Activated T-helper 2 cell treated with anti-CD3 and anti-CD28 coated beads, Interferon-gamma antibody, Interleukin-2, Interleukin-4, amounts not matched to agents 10 μg/mL and 5 μg/mL and 100 μg/mL, durations not matched to agents 14 hours and 24 hours and 36 hours (primary cell): Measurements from ENCODE around the gene KRTAP4-1. TPM values are rescaled to one million over a fixed set of nuclear protein-coding genes. Genes with fewer than 3 reads are reported as not detected.

Experiments
- total RNA-seq: library from RNA; stranded (reverse); gene quantifications from 2 replicates; pipeline ENCODE4 v1.2.3, GENCODE V29; 2022

KRTAP4-1 gene
- total RNA-seq, 1 donor from 2014 or later = not detected

Other genes with a start within 250 kb of the KRTAP4-1 start
- gene KRT23, start 247.3 kb downstream of the KRTAP4-1 start, total RNA-seq = not detected in 2 replicates
- not detected in 2 replicates for gene KRT39, start 218.0 kb downstream of the KRTAP4-1 start, total RNA-seq
- not detected in 2 replicates for gene KRT40, start 200.6 kb downstream of the KRTAP4-1 start, total RNA-seq
- not detected in 2 replicates for gene KRTAP3-3, start 190.7 kb downstream of the KRTAP4-1 start, total RNA-seq
- gene KRTAP3-2, start 185.0 kb downstream of the KRTAP4-1 start, total RNA-seq = not detected in 2 replicates
- not detected in 2 replicates for gene KRTAP3-1, start 175.8 kb downstream of the KRTAP4-1 start, total RNA-seq
- gene KRTAP1-5, start 157.7 kb downstream of the KRTAP4-1 start, total RNA-seq = not detected in 2 replicates
- not detected in 2 replicates for gene KRTAP1-4, start 154.7 kb downstream of the KRTAP4-1 start, total RNA-seq
- not detected in 2 replicates for gene KRTAP1-3, start 150.0 kb downstream of the KRTAP4-1 start, total RNA-seq
- not detected in 2 replicates for gene KRTAP1-1, start 143.5 kb downstream of the KRTAP4-1 start, total RNA-seq
- not detected in 2 replicates for gene KRTAP2-1, start 137.6 kb downstream of the KRTAP4-1 start, total RNA-seq
- gene KRTAP2-2, start 129.7 kb downstream of the KRTAP4-1 start, total RNA-seq = not detected in 2 replicates
- gene KRTAP2-3, start 124.8 kb downstream of the KRTAP4-1 start, total RNA-seq = not detected in 2 replicates
- not detected in 2 replicates for gene KRTAP2-4, start 119.0 kb downstream of the KRTAP4-1 start, total RNA-seq
- gene KRTAP4-7, start 100.8 kb downstream of the KRTAP4-1 start, total RNA-seq = not detected in 2 replicates
- not detected in 2 replicates for gene KRTAP4-8, start 86.8 kb downstream of the KRTAP4-1 start, total RNA-seq
- gene KRTAP4-16, start 82.7 kb downstream of the KRTAP4-1 start, total RNA-seq = not detected in 2 replicates
- not detected in 2 replicates for gene KRTAP4-9, start 79.5 kb downstream of the KRTAP4-1 start, total RNA-seq
- not detected in 2 replicates for gene KRTAP4-11, start 66.5 kb downstream of the KRTAP4-1 start, total RNA-seq
- not detected in 2 replicates for gene KRTAP4-12, start 60.7 kb downstream of the KRTAP4-1 start, total RNA-seq
- not detected in 2 replicates for gene KRTAP4-6, start 44.4 kb downstream of the KRTAP4-1 start, total RNA-seq
- not detected in 2 replicates for gene KRTAP4-5, start 35.1 kb downstream of the KRTAP4-1 start, total RNA-seq
- not detected in 2 replicates for gene KRTAP4-4, start 24.2 kb downstream of the KRTAP4-1 start, total RNA-seq
- gene KRTAP4-3, start 16.7 kb downstream of the KRTAP4-1 start, total RNA-seq = not detected in 2 replicates
- not detected in 2 replicates for gene KRTAP4-2, start 6.7 kb downstream of the KRTAP4-1 start, total RNA-seq
- gene KRTAP9-1, start 5.0 kb upstream of the KRTAP4-1 start, total RNA-seq = not detected in 2 replicates
- gene KRTAP9-2, start 41.7 kb upstream of the KRTAP4-1 start, total RNA-seq = not detected in 2 replicates
- not detected in 2 replicates for gene KRTAP9-3, start 47.5 kb upstream of the KRTAP4-1 start, total RNA-seq
- gene KRTAP9-8, start 53.1 kb upstream of the KRTAP4-1 start, total RNA-seq = not detected in 2 replicates
- not detected in 2 replicates for gene KRTAP9-4, start 64.8 kb upstream of the KRTAP4-1 start, total RNA-seq
- gene KRTAP9-9, start 70.5 kb upstream of the KRTAP4-1 start, total RNA-seq = not detected in 2 replicates
- gene KRTAP9-6, start 80.5 kb upstream of the KRTAP4-1 start, total RNA-seq = not detected in 2 replicates
- gene KRTAP9-7, start 90.8 kb upstream of the KRTAP4-1 start, total RNA-seq = not detected in 2 replicates
- not detected in 2 replicates for gene KRTAP29-1, start 117.9 kb upstream of the KRTAP4-1 start, total RNA-seq
- not detected in 2 replicates for gene KRTAP16-1, start 124.4 kb upstream of the KRTAP4-1 start, total RNA-seq
- gene KRTAP17-1, start 130.8 kb upstream of the KRTAP4-1 start, total RNA-seq = not detected in 2 replicates
- gene KRT33A, start 165.9 kb upstream of the KRTAP4-1 start, total RNA-seq = not detected in 2 replicates
- gene KRT33B, start 184.9 kb upstream of the KRTAP4-1 start, total RNA-seq = not detected in 2 replicates
- not detected in 2 replicates for gene KRT34, start 197.4 kb upstream of the KRTAP4-1 start, total RNA-seq
- not detected in 2 replicates for gene KRT31, start 212.7 kb upstream of the KRTAP4-1 start, total RNA-seq
- not detected in 2 replicates for gene KRT37, start 239.7 kb upstream of the KRTAP4-1 start, total RNA-seq